Activated naive CD4-positive, alpha-beta T cell treated with anti-CD3 and anti-CD28 coated beads for 36 hours (primary cell): ENCODE measurements around the gene CSF1. TPM values are rescaled to one million over a fixed set of nuclear protein-coding genes. Genes with fewer than 3 reads are reported as not detected.

Source experiments
- total RNA-seq, 2 experiments: library from RNA; stranded (reverse); gene quantifications; one replicate each; pipeline ENCODE4 v1.2.3, GENCODE V29; 2021

Gene CSF1
- total RNA-seq, 2 experiments from 2014 or later: 12.0 to 13.5 TPM

Other genes with a start within 250 kb of the CSF1 start
- gene GSTM2, start 242.8 kb upstream of the CSF1 start, total RNA-seq: 10 to 100 TPM; 14.2 to 14.3 TPM
- gene GSTM1, start 223.0 kb upstream of the CSF1 start, total RNA-seq: not detected
- not detected for gene GSTM5, start 198.6 kb upstream of the CSF1 start, total RNA-seq
- 1 to 10 TPM; 4.7 to 4.8 TPM for gene GSTM3, start 169.8 kb upstream of the CSF1 start, total RNA-seq
- not detected for gene EPS8L3, start 146.9 kb upstream of the CSF1 start, total RNA-seq
- gene AHCYL1, start 73.9 kb downstream of the CSF1 start, total RNA-seq: 10 to 100 TPM; 70.0 to 75.1 TPM
- 10 to 100 TPM; 20.7 to 22.8 TPM for gene STRIP1, start 123.8 kb downstream of the CSF1 start, total RNA-seq
- not detected for gene ALX3, start 159.8 kb downstream of the CSF1 start, total RNA-seq
- gene UBL4B, start 201.6 kb downstream of the CSF1 start, total RNA-seq: not detected
- gene SLC6A17, start 239.6 kb downstream of the CSF1 start, total RNA-seq: under 1 TPM in 1 of 2 experiments, not detected in 1; 0.12 TPM